K562 (cell line): ENCODE measurements around the gene SAMD9L. TPM values are rescaled to one million over a fixed set of nuclear protein-coding genes. Genes with fewer than 3 reads are reported as not detected.
A peak's percentile ranks its signal among the peaks of the same experiment; 100 is the strongest.

Experiments used
- BCOR ChIP-seq: fragments of 450-650 bp; IDR thresholded peaks from 2 replicates; pipeline ENCODE4 v1.6.1; 2016
- BDP1 ChIP-seq: IDR thresholded peaks from 3 replicates; pipeline ENCODE4 v1.6.1; 2011; ENCODE audit not compliant: insufficient read length, insufficient read depth
- CLOCK ChIP-seq: fragments of 250-450 bp; sonication (Bioruptor Pico); IDR thresholded peaks from 2 replicates; pipeline ENCODE4 v1.4.0; 2020; ENCODE audit warnings: mild to moderate bottlenecking, moderate library complexity, borderline replicate concordance
- COPS2 ChIP-seq: fragments of 450-650 bp; conservative IDR thresholded peaks from 2 replicates; pipeline ENCODE4 v1.6.1; 2016; ENCODE audit warnings: mild to moderate bottlenecking, moderate library complexity
- HOXB6 ChIP-seq: fragments of 250-450 bp; sonication (Bioruptor Pico); IDR thresholded peaks from 2 replicates; pipeline ENCODE4 v1.5.1; 2022; ENCODE audit warnings: mild to moderate bottlenecking, borderline replicate concordance
- KAT2B ChIP-seq: IDR thresholded peaks from one replicate; pipeline ENCODE4 v1.6.1; 2012; ENCODE audit warnings: low read depth, mild to moderate bottlenecking, control low read depth, inconsistent platforms, low read length, moderate library complexity
- KAT7 ChIP-seq: sonication (generic); formaldehyde crosslinking; IDR thresholded peaks from 2 replicates; pipeline ENCODE4 v1.8.0; 2022; ENCODE audit warnings: missing genetic modification reagents, mild to moderate bottlenecking, borderline replicate concordance
- KLF6 ChIP-seq: fragments of 250-450 bp; sonication (Bioruptor Pico); IDR thresholded peaks from 2 replicates; pipeline ENCODE4 v1.4.0; 2020; ENCODE audit warnings: mild to moderate bottlenecking, moderate library complexity, borderline replicate concordance
- LARP7 ChIP-seq: fragments of 450-650 bp; IDR thresholded peaks from 2 replicates; pipeline ENCODE4 v1.6.1; 2016
- MNT ChIP-seq, 2 experiments: fragments of 450-650 bp; conservative IDR thresholded peaks; 2 replicates each; pipeline ENCODE4 v1.6.1; 2017; ENCODE audit warnings: mild to moderate bottlenecking in 2 of 2, moderate library complexity in 2 of 2
- MTA2 ChIP-seq: fragments of 450-650 bp; IDR thresholded peaks from 2 replicates; pipeline ENCODE4 v1.6.1; 2016; ENCODE audit warnings: low read depth
- NELFE ChIP-seq: IDR thresholded peaks from 2 replicates; pipeline ENCODE4 v1.6.1; 2011; ENCODE audit warnings: mild to moderate bottlenecking; ENCODE audit not compliant: insufficient read depth, insufficient read length
- PTBP1 ChIP-seq: fragments of 200-400 bp; formaldehyde crosslinking; IDR thresholded peaks from 2 replicates; pipeline ENCODE4 v1.6.1; 2017; ENCODE audit warnings: low read depth, low read length
- SNRNP70 ChIP-seq: fragments of 200-400 bp; formaldehyde crosslinking; optimal IDR thresholded peaks from 2 replicates; pipeline ENCODE3; 2017; ENCODE audit warnings: low read depth, low read length
- SOX6 ChIP-seq: fragments of 450-650 bp; IDR thresholded peaks from 2 replicates; pipeline ENCODE4 v1.6.1; 2014; ENCODE audit warnings: mild to moderate bottlenecking
- TAF9B ChIP-seq: fragments of 450-650 bp; IDR thresholded peaks from 2 replicates; pipeline ENCODE4 v1.6.1; 2018; ENCODE audit warnings: mild to moderate bottlenecking; ENCODE audit not compliant: partially characterized antibody
- TBL1XR1 ChIP-seq, 2 experiments: IDR thresholded peaks; 2 replicates each; pipeline ENCODE4 v1.6.1; 2012; ENCODE audit warnings: improper control_type of control experiment in 2 of 2, low read length in 2 of 2, mild to moderate bottlenecking in 1 of 2
- ZFP1 ChIP-seq: fragments of 450-650 bp; formaldehyde crosslinking; IDR thresholded peaks from 2 replicates; pipeline ENCODE4 v1.4.0; 2020; ENCODE audit warnings: mild to moderate bottlenecking, mixed read lengths
- ZNF133 ChIP-seq: fragments of 250-450 bp; sonication (Bioruptor Pico); IDR thresholded peaks from 2 replicates; pipeline ENCODE4 v1.4.0; 2020; ENCODE audit warnings: mild to moderate bottlenecking
- ZNF175 ChIP-seq: fragments of 200-800 bp; sonication (Bioruptor generic); IDR thresholded peaks from 2 replicates; pipeline ENCODE4 v1.6.1; 2016; ENCODE audit warnings: low read depth, mild to moderate bottlenecking, missing genetic modification characterization, missing compliant biosample characterization
- ZNF395 ChIP-seq: fragments of 200-800 bp; sonication (Bioruptor generic); IDR thresholded peaks from 2 replicates; pipeline ENCODE4 v1.6.1; 2017; ENCODE audit warnings: missing genetic modification characterization, missing compliant biosample characterization
- ZNF766 ChIP-seq: fragments of 200-800 bp; sonication (Bioruptor generic); conservative IDR thresholded peaks from 2 replicates; pipeline ENCODE4 v1.6.1; 2016; ENCODE audit warnings: missing genetic modification characterization, missing compliant biosample characterization
- polyA plus RNA-seq, 8 experiments: library from polyadenylated mRNA; depleted of rRNA in 4 of 8; stranded (reverse) in 5 of 8; unstranded in 3 of 8; fragments of >200 nt; fragmentation: Nextera tagmentation in 2 of 8; fragmentation: Illumina TruSeq in 1 of 8; extraction: Ambion mirVana in 2 of 8; extraction: Trizol in 1 of 8; gene quantifications; 2 replicates each; pipeline versions ENCODE4 v1.2.1 to v1.2.3, GENCODE V29; 2011 to 2014; ENCODE audit warnings: inconsistent platforms in 1 of 8, missing spikeins in 1 of 8
- total RNA-seq, 7 experiments: library from RNA; depleted of rRNA in 6 of 7; stranded (reverse); fragments of >200 nt in 6 of 7; fragmentation: Illumina TruSeq in 2 of 7; extraction: Trizol in 2 of 7; gene quantifications; 2 replicates each; pipeline versions ENCODE4 v1.2.1 to v1.2.3, GENCODE V29; 2011 to 2021; ENCODE audit warnings: low replicate concordance in 1 of 7

SAMD9L gene
- total and polyA plus RNA-seq, 9 of the 15 experiments (the other 6 are each of a cell fraction or from before 2014, with no cell fraction given): 0.15 to 1.0 (median 0.48) TPM

- TF ChIP-seq PTBP1 (no peak), BDP1 (no peak), TAF9B (no peak), KLF6 (peak; percentile 60; the same call in 1 of the 2 replicates), NELFE (no peak), COPS2 (no peak), ZNF766 (CRISPR knock-in tag) (peak; percentile 93), KAT7 (CRISPR knock-in tag) (no peak), ZFP1 (CRISPR knock-in tag) (peak; percentile 75), SOX6 (no peak), TBL1XR1 (IDR thresholded peaks at IDR 0.05; ENCODE audit: low read length in 2 of 2) (no peak), ZNF395 (CRISPR knock-in tag) (peak; percentile 96), MNT (conservative IDR thresholded peaks at IDR 0.05) (no peak), ZNF175 (CRISPR knock-in tag) (peak; percentile 97), SNRNP70 (no peak), MTA2 (no peak), CLOCK (CRISPR knock-in tag) (no peak), KAT2B (no peak), LARP7 (no peak), ZNF133 (no peak), HOXB6 (no peak), BCOR (no peak)
These were observed 542 bp upstream of the SAMD9L start (continued) for GRCh38 chr7:93148727-93149126.
